G401.6 (cell line): Measurements from ENCODE around the gene PRDM10.
"Not testable (repeated sequence)": the region's sequence is repeated elsewhere in the genome, so short reads cannot be mapped to it uniquely, and the experiment has no call there.

ENCODE experiments used
- FAIRE-seq: peaks from 2 replicates; lab custom pipeline; 2012; peaks lifted over from hg19 to GRCh38; lab: Jason Lieb, UNC

The PRDM10 gene

GRCh38 chr11:130015846-130016245 lies 13.2 kb upstream of the PRDM10 start:
- not testable (repeated sequence) for FAIRE-seq

- FAIRE-seq = no peak
Measured at GRCh38 chr11:130008326-130008725, 5.7 kb upstream of the PRDM10 start.

- no peak for FAIRE-seq
Measured at GRCh38 chr11:130006929-130007328, 4.3 kb upstream of the PRDM10 start.

- no peak for FAIRE-seq
Measured at GRCh38 chr11:130003717-130004001, 1.0 kb upstream of the PRDM10 start.

- peak; percentile 99 for FAIRE-seq
Measured at GRCh38 chr11:130002846-130003716, 446 bp upstream of the PRDM10 start.

GRCh38 chr11:130001461-130002351 lies 929 bp downstream of the PRDM10 start:
- FAIRE-seq = no peak

- FAIRE-seq = no peak
Measured at GRCh38 chr11:130000552-130001176, 2.0 kb downstream of the PRDM10 start.

- FAIRE-seq = no peak
Measured at GRCh38 chr11:129999407-129999806, 3.2 kb downstream of the PRDM10 start.

GRCh38 chr11:129998905-129999304 lies 3.7 kb downstream of the PRDM10 start:
- FAIRE-seq = no peak

- FAIRE-seq = no peak
Measured at GRCh38 chr11:129998107-129998506, 4.5 kb downstream of the PRDM10 start.

GRCh38 chr11:129997513-129997912 lies 5.1 kb downstream of the PRDM10 start:
- peak; percentile 49 for FAIRE-seq

- FAIRE-seq = no peak
Measured at GRCh38 chr11:129996113-129996870, 6.3 kb downstream of the PRDM10 start.

GRCh38 chr11:129995163-129995562 lies 7.5 kb downstream of the PRDM10 start:
- FAIRE-seq = no peak

- peak; percentile 3 for FAIRE-seq
Measured at GRCh38 chr11:129992161-129992944, 10.3 kb downstream of the PRDM10 start.

GRCh38 chr11:129989149-129989813 lies 13.4 kb downstream of the PRDM10 start:
- FAIRE-seq = no peak

GRCh38 chr11:129987950-129988349 lies 14.7 kb downstream of the PRDM10 start:
- no peak for FAIRE-seq

GRCh38 chr11:129985823-129986222 lies 16.8 kb downstream of the PRDM10 start:
- FAIRE-seq = no peak

- no peak for FAIRE-seq
Measured at GRCh38 chr11:129980086-129980485, 22.5 kb downstream of the PRDM10 start.

GRCh38 chr11:129979046-129979605 lies 23.5 kb downstream of the PRDM10 start:
- FAIRE-seq = no peak

GRCh38 chr11:129978447-129978846 lies 24.2 kb downstream of the PRDM10 start:
- no peak for FAIRE-seq
